Retina (tissue), 1 donor: ENCODE data around the gene PTPRN2.
"Not testable (repeated sequence)": the region's sequence is repeated elsewhere in the genome, so short reads cannot be mapped to it uniquely, and the experiment has no call there.

ENCODE experiments used
- DNase-seq: peaks from one replicate; pipeline ENCODE4 v3.0.0-alpha.2; 2016

PTPRN2 gene

GRCh38 chr7:158508802-158509385 lies 78.7 kb downstream of the PTPRN2 start:
- DNase-seq, result no peak

- DNase-seq, result not testable (repeated sequence)
These were observed 79.3 kb downstream of the PTPRN2 start for GRCh38 chr7:158508321-158508720.

GRCh38 chr7:158507917-158508316 lies 79.7 kb downstream of the PTPRN2 start:
- no peak for DNase-seq

GRCh38 chr7:158507175-158507574 lies 80.4 kb downstream of the PTPRN2 start:
- not testable (repeated sequence) for DNase-seq

GRCh38 chr7:158506626-158507025 lies 81.0 kb downstream of the PTPRN2 start:
- no peak for DNase-seq

- no peak for DNase-seq
These were observed 81.9 kb downstream of the PTPRN2 start for GRCh38 chr7:158505683-158506082.

- DNase-seq, result no peak
These were observed 85.4 kb downstream of the PTPRN2 start for GRCh38 chr7:158502068-158502750.

GRCh38 chr7:158501393-158502067 lies 86.1 kb downstream of the PTPRN2 start:
- peak; percentile 78 for DNase-seq

GRCh38 chr7:158500651-158501052 lies 87.0 kb downstream of the PTPRN2 start:
- peak; percentile 75 for DNase-seq

GRCh38 chr7:158499082-158499455 lies 88.6 kb downstream of the PTPRN2 start:
- no peak for DNase-seq

GRCh38 chr7:158498443-158499081 lies 89.1 kb downstream of the PTPRN2 start:
- DNase-seq, result no peak

GRCh38 chr7:158497627-158498026 lies 90.0 kb downstream of the PTPRN2 start:
- DNase-seq, result no peak

GRCh38 chr7:158495786-158496185 lies 91.8 kb downstream of the PTPRN2 start:
- peak; percentile 79 for DNase-seq

GRCh38 chr7:158495216-158495615 lies 92.4 kb downstream of the PTPRN2 start:
- DNase-seq, result no peak

GRCh38 chr7:158494643-158495042 lies 93.0 kb downstream of the PTPRN2 start:
- DNase-seq, result no peak

GRCh38 chr7:158494162-158494586 lies 93.4 kb downstream of the PTPRN2 start:
- DNase-seq, result no peak

GRCh38 chr7:158492367-158492764 lies 95.3 kb downstream of the PTPRN2 start:
- peak; percentile 48 for DNase-seq

GRCh38 chr7:158491094-158491493 lies 96.5 kb downstream of the PTPRN2 start:
- DNase-seq, result no peak

- DNase-seq, result no peak
These were observed 97.3 kb downstream of the PTPRN2 start for GRCh38 chr7:158490171-158490782.

GRCh38 chr7:158489462-158490155 lies 98.0 kb downstream of the PTPRN2 start:
- no peak for DNase-seq

- DNase-seq, result peak; percentile 49
These were observed 99.2 kb downstream of the PTPRN2 start for GRCh38 chr7:158488181-158488971.
